Measurements from ENCODE around the gene ADAT2.

DNA sequence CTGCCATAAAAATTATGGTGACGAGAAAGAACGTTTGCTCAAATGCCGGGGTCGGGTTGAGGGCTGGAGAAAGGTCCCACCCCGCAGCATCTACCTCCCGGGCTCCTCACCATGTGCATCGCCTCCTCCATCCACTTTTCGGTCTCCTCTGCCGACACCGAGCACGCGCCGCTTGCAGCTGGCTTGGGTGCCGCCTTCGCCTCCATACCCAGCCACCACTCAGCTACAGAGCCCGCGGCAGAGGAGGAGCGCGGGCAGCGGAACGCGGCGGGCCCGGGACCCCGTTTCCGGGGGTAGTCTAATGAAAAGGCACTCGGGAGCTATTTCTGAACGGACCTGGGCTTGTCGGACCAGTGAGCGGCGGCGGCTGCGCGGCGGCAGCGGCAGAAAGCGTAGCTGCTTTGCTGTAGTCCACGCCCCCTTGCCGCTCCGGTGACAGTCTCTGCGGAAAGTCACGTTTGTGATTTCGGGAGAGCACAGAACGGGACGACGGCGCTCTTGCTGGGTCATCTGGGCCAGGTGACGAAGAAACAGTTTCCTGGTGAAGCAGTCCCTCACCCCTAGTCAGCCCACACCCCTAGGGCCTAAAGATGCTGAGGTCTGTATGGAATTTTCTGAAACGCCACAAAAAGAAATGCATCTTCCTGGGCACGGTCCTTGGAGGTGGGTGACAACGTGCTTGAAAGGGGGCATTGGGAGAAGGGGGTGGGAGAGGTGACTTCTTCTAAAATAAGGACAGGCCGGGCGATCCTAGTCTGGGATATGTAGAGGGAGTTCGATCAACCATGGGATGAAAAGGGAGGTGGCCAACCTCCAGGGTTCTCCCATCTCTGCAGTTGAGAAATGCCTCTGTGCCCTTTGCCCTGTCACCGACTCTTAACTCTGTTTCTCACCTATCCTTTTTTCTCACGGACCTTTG, at the start of gene ADAT2, which contains the start of gene PEX3:
- TF ChIP-seq, protein P1, sequence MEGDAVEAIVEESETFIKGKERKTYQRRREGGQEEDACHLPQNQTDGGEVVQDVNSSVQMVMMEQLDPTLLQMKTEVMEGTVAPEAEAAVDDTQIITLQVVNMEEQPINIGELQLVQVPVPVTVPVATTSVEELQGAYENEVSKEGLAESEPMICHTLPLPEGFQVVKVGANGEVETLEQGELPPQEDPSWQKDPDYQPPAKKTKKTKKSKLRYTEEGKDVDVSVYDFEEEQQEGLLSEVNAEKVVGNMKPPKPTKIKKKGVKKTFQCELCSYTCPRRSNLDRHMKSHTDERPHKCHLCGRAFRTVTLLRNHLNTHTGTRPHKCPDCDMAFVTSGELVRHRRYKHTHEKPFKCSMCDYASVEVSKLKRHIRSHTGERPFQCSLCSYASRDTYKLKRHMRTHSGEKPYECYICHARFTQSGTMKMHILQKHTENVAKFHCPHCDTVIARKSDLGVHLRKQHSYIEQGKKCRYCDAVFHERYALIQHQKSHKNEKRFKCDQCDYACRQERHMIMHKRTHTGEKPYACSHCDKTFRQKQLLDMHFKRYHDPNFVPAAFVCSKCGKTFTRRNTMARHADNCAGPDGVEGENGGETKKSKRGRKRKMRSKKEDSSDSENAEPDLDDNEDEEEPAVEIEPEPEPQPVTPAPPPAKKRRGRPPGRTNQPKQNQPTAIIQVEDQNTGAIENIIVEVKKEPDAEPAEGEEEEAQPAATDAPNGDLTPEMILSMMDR (IDR thresholded peaks at IDR 0.05): peak in 2 of 4 experiments; percentile 12
- peak; percentile 43 to 51 for TF ChIP-seq POLR2A (IDR thresholded peaks at IDR 0.05)

Data from uterus (tissue), 2 donors.